GM19023 (cell line): ENCODE measurements around the gene KCNJ5.

Source experiments
- ATAC-seq: cut with Tn5 transposase; IDR thresholded peaks from one replicate; pipeline ENCODE4 v1.9.1; 2021; ENCODE audit warnings: mild to moderate bottlenecking, moderate library complexity; ENCODE audit not compliant: unreplicated experiment

KCNJ5 gene

DNA sequence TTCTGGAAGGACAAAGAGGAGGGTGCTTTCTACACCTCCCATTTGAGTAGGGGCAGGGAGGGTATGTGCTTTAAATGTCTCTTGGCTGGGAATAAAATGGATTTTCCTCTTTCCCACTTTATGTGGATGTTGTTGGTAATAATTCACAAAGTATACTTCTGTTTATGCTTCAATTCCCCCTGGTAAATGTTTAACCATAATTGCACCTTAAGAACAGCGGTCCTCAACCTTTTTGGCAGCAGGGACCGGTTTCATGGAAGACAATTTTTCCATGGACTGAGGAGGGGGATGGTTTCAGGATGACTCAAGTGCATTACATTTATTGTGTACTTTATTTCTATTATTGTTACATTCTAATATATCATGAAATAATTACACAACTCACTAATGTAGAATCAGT, 55.5 kb downstream of the KCNJ5 start:
- no peak for ATAC-seq

DNA sequence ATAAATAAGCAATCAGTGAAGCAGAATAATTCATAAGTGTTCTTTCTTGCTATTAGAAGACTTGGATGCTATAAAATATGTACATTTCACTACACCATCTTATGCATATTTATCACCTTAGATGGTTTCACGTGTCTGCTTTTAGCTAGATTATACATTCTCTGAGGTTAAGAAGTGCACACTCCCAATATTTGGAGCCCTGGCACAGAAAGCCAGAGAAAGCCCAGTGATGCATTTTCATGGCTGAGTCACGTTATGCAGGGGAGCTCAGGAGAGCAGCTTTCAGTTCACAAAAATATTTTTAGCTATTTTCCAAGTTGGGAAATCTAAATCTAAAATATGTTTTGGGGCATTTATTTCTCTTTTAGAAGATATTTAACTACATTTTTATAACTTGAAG, 56.6 kb downstream of the KCNJ5 start:
- no peak for ATAC-seq

DNA sequence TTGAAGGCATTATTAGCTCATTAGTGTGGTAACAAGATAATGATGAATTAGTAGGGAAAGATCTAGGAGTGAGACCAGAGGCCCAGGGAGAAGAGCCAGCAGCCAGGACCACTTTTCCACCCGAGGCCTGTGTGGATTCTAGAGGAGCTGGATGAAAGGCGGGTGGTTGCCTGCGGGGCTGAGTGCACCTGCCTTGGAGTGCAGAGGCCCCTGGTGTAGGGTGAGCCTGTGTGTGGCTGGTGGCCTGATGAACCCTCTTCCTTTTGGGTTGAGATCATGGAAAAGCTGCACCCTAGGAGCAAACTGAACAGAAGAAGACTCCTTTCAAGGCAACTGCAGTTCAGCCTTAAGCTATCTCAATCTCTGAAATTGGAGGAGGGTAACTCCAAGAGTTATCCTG, 57.4 kb downstream of the KCNJ5 start:
- ATAC-seq: no peak

DNA sequence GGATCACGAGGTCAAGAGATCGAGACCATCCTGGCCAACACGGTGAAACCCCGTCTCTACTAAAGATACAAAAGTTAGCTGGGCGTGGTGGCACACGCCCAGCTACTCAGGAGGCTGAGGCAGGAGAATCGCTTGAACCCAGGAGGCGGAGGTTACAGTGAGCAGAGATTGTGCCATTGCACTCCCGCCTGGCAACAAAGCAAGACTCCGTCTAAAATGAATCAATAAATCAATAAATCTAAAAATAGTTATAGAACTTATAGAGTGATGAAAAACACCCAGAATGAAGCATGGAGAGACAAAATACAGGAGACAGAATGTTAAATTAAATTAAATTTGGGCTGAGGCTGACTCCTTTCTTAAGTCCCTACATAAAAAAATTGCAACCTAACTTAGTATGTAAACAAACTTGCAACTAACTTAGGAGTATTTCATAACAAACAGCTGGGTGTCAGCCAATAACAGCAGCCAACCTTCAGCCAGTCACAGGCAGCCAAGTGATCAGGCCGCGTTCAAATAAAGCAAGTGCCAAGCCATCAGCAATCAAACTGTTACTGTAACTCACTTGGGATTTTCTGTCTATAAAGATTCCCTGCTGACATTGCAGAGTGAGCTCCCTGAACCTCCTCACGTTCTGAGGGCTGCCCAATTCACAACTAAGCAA, 58.8 kb downstream of the KCNJ5 start:
- ATAC-seq: no peak

DNA sequence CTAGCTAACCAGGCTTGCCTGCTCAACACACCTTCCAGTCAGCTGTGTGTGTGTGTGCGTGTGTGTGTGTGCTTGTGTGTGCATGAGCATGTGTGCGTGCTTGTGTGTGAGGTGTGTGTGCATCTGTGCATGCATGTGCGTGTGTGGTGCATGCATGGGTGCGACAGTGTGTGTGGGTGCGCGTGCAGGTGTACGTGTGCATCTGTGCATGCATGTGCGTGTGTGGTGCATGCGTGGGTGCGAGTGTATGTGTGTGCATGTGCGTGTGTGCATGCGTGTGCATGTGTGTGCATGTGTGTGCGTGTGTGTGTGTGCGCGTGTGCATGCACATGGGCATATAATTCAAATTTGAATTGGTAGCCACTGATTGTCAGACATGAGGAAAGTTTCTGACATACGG, 62.0 kb downstream of the KCNJ5 start:
- no peak for ATAC-seq

DNA sequence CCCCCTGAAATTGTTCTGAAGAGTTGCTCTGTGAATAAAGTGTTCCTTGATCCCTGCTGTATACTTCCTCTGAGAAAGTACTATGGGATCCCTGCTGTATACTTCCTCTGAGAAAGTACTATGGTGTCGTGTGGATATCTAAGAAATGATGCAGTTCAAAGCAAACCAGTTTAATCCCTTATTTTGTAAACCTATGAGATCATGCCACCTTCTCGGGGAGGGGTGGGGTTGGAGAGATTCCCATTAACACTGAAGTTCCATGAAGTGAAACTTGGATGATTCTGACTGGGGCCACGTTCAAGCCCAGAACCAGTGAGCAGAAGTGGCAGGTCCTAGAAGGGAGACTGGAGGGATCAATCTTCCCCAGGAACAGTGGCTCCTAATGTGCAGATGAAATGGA, 64.5 kb downstream of the KCNJ5 start:
- no peak for ATAC-seq

DNA sequence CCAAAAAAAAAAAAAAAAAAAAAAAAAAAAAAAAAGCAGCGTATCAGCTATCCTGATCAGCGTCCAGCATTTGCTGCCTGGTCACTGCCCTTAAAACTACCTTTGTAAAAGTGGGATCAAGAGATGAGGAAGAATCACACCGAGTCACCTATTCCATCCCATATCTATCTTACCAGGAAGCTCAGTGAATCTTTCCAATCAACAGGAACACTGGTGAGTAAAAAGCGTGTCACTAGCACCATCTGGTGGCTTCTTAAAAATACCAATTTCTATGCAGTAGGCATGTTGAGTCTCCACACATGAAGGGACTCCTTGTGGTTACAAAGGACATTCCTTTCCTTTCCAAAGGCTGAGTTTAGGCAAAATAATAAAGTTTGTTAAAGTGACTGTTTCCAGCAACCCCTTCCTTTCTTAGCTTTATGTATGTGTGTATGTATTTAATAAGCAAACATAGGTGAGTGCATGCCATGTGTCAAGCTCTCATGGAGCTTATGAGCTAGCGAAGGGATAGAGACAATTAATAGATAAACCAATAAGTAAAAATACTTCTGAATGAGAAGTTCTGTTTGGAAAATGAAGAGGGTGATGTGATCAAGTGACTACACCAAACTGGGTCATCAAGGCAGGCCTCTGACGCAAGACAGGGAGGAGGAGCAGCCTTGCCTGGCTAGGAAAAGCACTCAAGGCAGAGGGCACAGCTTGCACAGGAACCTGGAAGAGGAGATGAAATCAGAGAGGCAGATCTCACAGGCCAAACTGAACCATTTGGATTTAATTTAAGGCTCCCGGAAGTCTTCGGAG, 65.4 kb downstream of the KCNJ5 start:
- no peak for ATAC-seq

DNA sequence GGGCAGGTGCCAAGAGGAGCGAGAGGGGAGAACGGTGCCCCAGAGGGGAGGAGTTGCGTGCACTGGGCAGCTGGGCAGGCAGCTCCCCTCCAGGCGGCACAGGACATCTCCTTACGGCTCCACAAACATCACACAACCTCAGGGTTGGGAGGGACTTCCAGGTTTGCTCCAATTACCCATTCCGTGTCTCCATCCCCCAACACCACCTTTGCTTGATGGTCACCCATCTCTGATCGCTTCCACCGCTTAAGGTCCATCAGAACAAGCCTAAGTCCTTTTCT, 66.0 kb downstream of the KCNJ5 start:
- ATAC-seq: no peak

DNA sequence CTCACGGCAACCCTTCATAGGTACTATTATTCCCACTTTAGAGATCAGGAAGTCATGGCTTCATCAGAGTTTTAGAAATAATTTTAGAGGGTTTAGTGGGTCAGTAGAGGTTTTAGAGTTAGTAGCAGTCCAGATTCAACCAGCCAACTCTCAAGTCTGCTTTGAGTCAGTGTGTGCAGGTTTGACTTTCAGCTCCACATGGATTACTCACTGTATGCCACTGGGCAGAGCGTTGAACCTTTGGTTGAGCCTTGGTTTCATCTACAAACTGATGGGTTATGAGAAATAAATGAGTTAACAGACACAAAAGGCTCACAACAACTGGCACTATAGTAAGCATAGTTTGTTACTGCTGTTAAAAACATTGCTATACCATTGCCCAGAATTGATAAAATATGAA, 70.5 kb downstream of the KCNJ5 start:
- ATAC-seq: no peak

DNA sequence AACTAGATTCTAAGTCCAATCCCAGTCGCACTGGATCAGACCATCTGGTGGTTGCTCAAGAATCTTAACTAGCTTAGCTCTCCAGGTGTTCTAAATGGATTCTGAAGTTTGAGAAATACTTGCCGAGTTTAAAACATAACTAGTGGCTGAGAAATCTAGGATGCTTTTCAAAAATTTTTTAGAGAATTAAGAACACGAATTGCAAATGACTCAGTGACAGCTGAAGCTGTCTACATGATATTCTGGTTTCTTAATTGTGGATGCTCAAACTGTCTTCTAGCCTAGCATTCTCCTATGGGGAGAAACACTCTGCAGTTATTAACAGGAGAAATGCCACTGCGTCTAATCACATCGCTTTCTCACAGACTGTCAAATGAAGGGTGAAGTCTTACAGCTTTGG, 71.7 kb downstream of the KCNJ5 start:
- ATAC-seq: no peak

DNA sequence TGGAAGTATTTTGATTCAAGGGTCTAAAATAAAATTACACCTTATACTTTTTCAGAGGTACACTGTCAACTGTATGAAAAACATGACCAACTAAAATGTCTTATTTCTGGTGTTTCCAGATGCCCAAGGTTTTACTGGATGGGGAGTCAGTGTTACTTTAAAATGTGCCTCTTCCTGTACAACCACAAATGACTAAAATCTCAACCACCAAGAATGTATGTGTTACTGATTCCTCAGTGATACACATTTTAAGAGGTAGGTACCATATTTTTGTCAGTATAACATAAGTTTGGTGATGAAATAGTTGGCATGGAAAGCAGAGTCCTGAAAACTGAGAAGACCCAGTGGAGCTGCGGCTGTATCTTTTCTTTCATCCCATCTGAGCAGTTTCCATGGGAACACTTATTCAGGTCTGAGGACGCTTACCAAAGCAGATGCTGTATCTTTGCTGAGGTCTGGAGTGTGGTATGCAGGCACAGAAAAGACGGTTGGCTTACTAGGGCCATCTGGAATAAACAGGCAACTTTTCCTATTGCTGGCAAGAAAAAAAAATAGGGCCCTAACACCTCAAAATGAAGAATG, 72.7 kb downstream of the KCNJ5 start:
- no peak for ATAC-seq

DNA sequence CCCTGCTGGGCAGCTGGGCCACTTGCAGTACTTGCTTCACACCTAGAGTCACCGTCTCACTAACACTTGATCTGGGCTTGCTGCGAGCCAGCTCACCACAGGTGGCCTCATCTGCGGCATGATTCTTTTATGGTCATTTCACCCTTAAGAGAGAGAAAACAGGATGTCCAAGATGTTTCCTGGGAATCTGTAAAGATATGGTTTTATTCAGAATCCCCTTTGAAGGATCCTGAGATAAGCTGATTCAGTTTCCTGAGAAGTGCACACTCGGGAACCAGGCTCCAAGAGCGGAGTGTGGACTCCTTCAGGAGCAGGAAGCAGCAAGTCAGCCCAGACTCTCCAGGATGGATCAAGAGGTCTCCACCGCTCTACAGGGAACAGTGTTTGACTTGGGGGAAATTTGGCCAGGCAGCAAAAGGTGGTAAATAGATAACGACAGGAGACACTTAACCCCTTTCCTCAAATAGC, 73.3 kb downstream of the KCNJ5 start:
- ATAC-seq: no peak

DNA sequence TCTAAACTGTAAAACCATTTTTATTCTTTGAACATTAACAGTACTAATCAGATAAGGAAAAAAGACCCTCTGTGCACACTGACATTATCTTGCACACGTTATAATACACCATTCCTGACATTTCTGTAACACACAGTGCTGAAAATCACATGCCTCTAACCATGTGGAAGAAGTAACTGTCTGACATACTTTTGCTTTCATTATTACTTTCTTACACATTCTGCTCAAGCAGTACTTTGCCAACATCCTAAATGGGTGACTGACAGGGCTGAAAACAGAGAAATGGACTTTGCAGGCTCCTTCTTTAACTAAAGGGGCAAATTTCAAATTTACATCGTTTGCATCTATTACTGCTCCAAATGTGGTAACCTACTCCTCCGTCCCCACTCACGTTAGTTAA, 74.3 kb downstream of the KCNJ5 start:
- ATAC-seq: peak; percentile 95

DNA sequence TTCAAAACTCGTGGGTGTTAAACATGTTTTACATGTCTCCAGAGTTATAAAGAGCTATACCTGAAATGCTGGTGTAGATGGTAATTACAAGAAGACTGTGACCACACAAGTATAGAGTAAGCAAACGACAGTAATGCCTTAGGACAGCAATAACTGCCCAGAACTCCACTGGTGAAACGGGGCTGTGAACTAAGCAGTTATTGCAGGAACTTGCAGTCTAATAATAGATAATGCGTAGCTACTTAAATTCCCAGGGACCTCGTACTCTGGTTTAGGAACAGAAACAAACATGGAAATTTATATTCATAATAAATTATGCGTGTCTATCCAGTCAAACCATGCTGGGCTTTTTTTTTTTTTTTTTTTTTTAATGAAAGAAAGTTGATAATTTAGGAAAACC, 76.4 kb downstream of the KCNJ5 start:
- no peak for ATAC-seq

DNA sequence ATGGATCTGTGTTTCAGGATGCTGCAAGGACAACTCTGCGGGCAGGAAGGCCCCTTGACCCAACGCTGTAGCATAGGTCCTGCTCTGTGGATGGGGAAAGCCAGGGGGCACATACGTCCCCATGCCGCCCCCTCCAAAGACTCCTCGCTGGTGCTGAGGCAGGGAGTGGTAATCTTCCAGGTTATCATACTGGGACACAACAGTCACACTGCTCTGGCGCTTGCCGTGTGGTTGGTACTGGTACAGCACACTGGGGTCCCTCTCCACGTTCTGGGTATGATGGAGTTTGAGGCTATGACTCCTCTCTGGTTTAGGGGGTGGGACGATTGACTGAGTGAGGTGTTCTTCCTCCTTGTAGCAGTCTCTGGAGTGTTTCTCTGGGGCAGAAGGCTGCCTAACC, 77.8 kb downstream of the KCNJ5 start:
- ATAC-seq: no peak
